Cardiac fibroblast (primary cell): ENCODE results near the gene ACTRT2.

Experiments used
- DNase-seq, 2 donors: peaks; one replicate each; pipeline versions ENCODE4 v3.0.0 to v3.0.0-alpha.2; 2010; ENCODE audit warnings: low read depth in 2 of 2
- H3K4me3 ChIP-seq, 2 donors: replicated peaks in 1 of 2; 1 replicate in 1 of 2; 2 replicates in 1 of 2; pipeline ENCODE4 v1.5.1; 2011; ENCODE audit warnings: low read depth in 2 of 2, low read length in 2 of 2, mild to moderate bottlenecking in 2 of 2, moderate library complexity in 1 of 2
- CTCF ChIP-seq: IDR thresholded peaks from one replicate; pipeline ENCODE4 v1.5.1; 2011; ENCODE audit warnings: low read depth, mild to moderate bottlenecking, low read length, inconsistent platforms

ACTRT2 gene

GRCh38 chr1:2980849-2981248 lies 40.4 kb upstream of the ACTRT2 start:
- no peak for TF ChIP-seq CTCF
- DNase-seq = no peak
- H3K4me3 ChIP-seq = no peak overlapping the region

- no peak for DNase-seq
- TF ChIP-seq CTCF = no peak
- no peak overlapping the region for H3K4me3 ChIP-seq
Measured at GRCh38 chr1:2981388-2981787, 39.9 kb upstream of the ACTRT2 start.

GRCh38 chr1:2981981-2982614 lies 39.2 kb upstream of the ACTRT2 start:
- no peak overlapping the region for H3K4me3 ChIP-seq
- no peak for TF ChIP-seq CTCF
- DNase-seq = no peak

GRCh38 chr1:2982615-2983318 lies 38.5 kb upstream of the ACTRT2 start:
- no peak for TF ChIP-seq CTCF
- DNase-seq = no peak
- no peak overlapping the region for H3K4me3 ChIP-seq

GRCh38 chr1:2983319-2983705 lies 38.0 kb upstream of the ACTRT2 start:
- DNase-seq = no peak
- no peak overlapping the region for H3K4me3 ChIP-seq
- no peak for TF ChIP-seq CTCF

GRCh38 chr1:2983706-2984398 lies 37.4 kb upstream of the ACTRT2 start:
- no peak overlapping the region for H3K4me3 ChIP-seq
- DNase-seq = no peak
- TF ChIP-seq CTCF = no peak
